Measurements from ENCODE around the gene LRCH4.

Gene LRCH4

GRCh38 chr7:100614308-100614861 is 28.5 kb upstream of the LRCH4 start:
- DNase-seq (ENCODE audit: low read depth): no peak
- no peak for TF ChIP-seq CTCF (conservative IDR thresholded peaks at IDR 0.05; ENCODE audit: low read depth, low read length)
- H3K4me3 ChIP-seq (ENCODE audit: low read depth, low read length): no peak overlapping the region

GRCh38 chr7:100613412-100614175 is 27.7 kb upstream of the LRCH4 start:
- peak overlapping the region; percentile 82 for H3K4me3 ChIP-seq (ENCODE audit: low read depth, low read length)
- DNase-seq (ENCODE audit: low read depth): no peak
- TF ChIP-seq CTCF (conservative IDR thresholded peaks at IDR 0.05; ENCODE audit: low read depth, low read length): no peak

- peak overlapping the region; percentile 82 for H3K4me3 ChIP-seq (ENCODE audit: low read depth, low read length)
- TF ChIP-seq CTCF (conservative IDR thresholded peaks at IDR 0.05; ENCODE audit: low read depth, low read length): peak; percentile 8
- no peak for DNase-seq (ENCODE audit: low read depth)
Observed at GRCh38 chr7:100612730-100613390, 26.9 kb upstream of the LRCH4 start.

- DNase-seq (ENCODE audit: low read depth): peak; percentile 100
- H3K4me3 ChIP-seq (ENCODE audit: low read depth, low read length): peak within 1 kb of the TSS; percentile 82
- TF ChIP-seq CTCF (conservative IDR thresholded peaks at IDR 0.05; ENCODE audit: low read depth, low read length): no peak
Observed at GRCh38 chr7:100611983-100612729, 26.2 kb upstream of the LRCH4 start, which contains the start of gene MOSPD3. Gene MOSPD3, plus strand, starts transcription at chr7:100612540. Its CDS starts 252 bp downstream, at chr7:100612792.

- H3K4me3 ChIP-seq (ENCODE audit: low read depth, low read length): no peak overlapping the region
- no peak for DNase-seq (ENCODE audit: low read depth)
Observed at GRCh38 chr7:100609958-100610357, 24.0 kb upstream of the LRCH4 start.

GRCh38 chr7:100607111-100607510 is 21.2 kb upstream of the LRCH4 start:
- DNase-seq (ENCODE audit: low read depth): no peak
- no peak overlapping the region for H3K4me3 ChIP-seq (ENCODE audit: low read depth, low read length)
- TF ChIP-seq CTCF (conservative IDR thresholded peaks at IDR 0.05; ENCODE audit: low read depth, low read length): no peak

More at GRCh38 chr7:100609958-100610357, 24.0 kb upstream of the LRCH4 start:
- TF ChIP-seq CTCF (conservative IDR thresholded peaks at IDR 0.05; ENCODE audit: low read depth, low read length): no peak

Data from choroid plexus epithelial cell (primary cell).